ENCODE results near the gene TSEN2.

TSEN2 gene

DNA sequence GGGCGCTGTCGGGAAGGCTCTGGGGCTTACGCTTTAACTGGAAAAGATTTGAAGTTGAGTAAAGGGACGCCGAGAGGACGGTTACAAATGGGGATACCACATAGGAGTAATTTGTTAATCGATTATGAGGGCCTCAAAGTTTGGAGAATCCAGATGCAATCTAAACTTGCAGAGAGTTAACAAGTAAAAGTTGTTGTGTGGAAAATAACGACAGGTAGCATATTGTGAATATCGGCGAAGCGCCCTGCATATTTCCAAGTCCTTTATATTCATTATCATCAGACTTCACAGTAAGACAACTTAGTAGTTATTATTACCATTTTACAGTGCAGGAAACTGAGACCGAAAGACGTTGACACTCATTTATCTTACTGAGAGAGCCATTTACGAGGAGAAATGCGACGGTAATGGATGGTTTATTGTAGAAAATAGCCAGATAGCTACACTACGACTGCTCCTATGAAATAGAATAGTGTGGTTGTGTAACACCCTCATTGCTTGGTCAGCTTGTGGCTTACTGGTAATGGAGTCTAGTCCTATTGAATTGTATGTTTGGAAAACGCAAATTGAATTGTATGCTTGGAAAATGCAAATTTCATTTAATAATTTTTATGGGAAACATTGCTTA is 73.3 kb downstream of the TSEN2 start:
- peak; percentile 69 for DNase-seq

DNA sequence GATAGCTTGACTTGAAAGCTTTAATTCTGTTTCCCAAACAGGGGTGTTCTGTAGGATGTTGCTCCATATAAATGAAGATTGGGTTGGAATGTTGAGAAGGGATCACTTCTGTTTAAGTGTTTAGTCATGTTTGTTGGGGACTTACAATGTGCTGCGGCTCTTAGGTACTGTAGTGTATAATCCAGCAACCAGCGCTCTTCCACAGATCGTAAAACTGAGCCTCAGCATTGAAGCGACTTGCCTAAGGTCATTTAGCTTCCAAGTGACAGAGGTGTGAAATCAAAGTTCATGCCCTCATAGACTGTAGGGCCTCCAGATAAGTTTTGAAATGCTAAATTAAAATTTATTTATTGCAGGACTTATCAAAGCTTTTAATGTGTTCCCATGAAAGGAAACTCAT is 74.4 kb downstream of the TSEN2 start:
- no peak for DNase-seq

DNA sequence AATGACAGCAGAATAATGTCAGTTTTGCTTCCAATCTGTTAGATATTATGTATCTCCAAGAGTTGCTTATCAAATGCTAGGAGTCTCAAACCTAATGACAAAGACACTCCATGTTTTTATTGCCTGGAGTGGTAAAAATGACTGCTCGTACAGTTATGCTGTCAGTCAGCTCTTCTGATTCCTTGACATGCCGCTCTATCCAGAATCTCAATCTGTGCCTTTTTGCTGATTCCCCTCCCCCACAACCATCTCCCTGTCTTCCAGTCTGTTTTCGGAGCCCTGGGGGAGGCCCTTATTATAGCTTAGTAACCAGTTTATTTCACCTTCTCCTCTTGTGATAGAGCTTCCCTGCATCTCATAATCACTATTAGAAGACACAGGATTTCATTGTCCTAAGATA is 75.2 kb downstream of the TSEN2 start:
- no peak for DNase-seq

DNA sequence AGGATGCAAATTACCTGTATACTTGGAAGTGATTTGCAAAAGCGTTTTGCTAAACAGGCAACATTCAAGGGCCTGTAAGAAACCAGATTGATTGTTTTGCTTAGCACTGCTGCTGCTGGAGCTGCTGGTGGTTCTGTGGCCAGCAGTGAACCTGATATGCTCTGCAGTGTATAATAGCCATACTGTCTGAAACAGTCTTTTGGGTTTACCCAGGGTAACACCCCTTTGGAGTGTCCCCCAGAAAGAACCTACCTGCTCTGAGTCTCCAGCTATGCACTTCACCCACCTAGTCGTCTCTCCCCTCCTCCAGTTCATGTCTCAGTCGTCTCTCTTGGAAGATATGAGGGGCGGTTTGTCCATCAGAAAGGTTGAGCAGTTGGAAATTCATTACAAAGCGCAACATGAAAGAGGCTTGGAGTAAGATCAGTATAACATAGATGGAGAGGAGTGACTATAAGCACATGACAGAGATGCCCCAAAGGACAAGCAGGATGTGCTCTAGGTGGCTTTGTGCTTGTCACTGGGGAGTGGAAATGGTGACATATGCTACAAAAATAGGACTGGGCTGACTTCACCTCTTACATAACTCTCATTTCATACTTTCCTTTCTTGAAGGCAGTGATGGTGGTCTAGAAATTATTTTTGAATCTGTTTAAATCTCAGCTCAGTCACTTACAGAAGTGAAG is 76.4 kb downstream of the TSEN2 start:
- DNase-seq, result no peak

DNA sequence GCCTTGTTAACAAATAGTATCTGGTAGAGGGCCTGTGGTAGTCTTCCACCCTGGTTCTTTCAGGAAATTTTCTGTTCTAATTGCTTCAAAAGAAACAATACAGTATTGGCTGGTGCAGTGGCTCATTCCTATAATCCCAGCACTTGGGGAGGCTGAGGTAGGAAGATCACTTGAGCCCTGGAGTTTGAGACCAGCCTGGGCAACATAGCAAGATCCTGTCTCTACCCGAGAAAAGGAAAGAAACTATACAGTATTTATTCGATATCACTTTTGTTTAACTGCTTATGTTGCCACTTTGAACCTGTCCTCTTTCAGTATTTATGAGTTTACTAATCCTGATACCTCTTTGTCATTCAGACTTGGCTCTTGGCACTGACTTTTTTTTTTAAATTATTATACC is 77.1 kb downstream of the TSEN2 start:
- no peak for DNase-seq

DNA sequence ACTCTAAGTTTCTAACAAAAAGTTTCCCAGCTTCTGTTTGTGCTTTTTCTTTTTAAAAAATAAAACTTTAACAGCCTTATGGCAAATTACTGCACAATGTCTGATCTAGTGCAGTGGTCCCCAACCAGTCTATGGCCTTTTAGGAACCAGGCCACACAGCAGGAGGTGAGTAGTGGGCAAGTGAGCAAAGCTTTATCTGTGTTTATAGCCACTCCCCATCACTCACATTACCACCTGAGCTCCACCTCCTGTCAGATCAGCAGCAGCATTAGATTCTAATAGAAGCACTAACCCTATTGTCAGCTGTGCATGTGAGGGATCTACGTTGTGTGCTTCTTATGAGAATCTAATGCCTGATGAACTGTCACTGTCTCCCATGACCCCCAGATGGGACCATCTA is 78.2 kb downstream of the TSEN2 start:
- DNase-seq, result no peak

DNA sequence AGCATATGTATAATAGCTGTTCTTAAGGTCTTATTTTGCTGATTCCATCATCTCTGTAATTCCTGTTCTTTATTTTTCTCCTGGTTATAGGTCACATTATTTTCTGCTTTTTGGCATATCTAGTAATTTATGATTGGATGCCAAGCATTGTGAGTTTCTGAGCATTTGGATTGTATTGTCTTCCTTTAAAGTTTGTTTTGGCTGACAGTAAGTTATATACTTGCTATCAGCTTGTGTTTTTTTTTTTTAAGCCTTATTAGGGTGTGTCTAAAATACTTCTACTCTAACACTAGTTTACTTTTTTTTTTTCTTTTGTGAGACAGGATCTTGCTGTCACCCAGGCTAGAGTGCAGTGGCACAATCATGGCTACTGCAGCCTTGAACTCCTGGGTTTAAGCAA is 82.7 kb downstream of the TSEN2 start:
- DNase-seq, result no peak

DNA sequence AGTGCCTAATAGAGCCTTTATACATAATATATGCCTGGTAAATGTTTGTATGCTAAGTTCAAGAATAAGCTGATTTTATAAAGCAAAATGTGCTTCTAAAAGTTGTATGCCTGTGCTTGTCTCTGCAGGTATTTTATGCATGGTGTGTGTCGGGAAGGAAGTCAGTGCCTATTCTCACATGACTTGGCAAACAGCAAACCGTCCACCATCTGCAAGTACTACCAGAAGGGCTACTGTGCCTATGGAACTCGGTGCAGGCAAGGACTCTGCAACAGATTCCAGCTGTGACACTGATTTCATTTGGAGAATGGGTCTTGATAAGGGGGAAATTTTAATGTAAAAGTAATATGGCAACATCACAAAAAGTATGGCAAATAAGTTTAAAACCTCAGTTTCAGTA is 84.5 kb downstream of the TSEN2 start:
- no peak for DNase-seq

DNA sequence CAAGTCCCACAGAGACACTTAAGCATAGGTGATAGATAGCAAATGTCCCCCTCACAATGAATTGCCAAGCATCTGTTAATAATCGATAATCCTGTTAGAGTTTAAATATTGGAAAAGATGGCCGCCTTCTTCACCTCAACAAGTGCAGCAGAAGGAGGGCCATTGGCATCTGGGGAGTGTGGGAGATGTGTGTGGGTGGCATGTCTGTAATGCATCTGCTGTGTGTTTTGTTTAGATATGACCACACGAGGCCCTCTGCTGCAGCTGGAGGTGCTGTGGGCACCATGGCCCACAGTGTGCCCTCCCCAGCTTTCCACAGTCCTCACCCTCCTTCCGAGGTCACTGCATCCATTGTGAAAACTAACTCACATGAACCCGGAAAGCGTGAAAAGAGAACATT is 85.6 kb downstream of the TSEN2 start:
- DNase-seq, result no peak

DNA sequence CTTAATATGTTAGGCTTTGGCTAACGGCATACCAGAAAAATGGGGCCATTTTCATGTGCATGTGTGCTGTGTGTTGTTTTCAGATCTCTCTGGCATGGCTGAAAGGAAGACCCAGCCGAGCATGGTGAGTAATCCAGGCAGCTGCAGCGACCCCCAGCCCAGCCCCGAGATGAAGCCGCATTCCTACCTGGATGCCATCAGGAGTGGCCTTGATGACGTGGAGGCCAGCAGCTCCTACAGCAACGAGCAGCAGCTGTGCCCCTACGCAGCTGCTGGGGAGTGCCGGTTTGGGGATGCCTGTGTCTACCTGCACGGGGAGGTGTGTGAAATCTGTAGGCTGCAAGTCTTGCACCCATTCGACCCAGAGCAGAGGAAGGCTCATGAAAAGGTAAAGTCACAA is 87.7 kb downstream of the TSEN2 start:
- DNase-seq, result no peak

DNA sequence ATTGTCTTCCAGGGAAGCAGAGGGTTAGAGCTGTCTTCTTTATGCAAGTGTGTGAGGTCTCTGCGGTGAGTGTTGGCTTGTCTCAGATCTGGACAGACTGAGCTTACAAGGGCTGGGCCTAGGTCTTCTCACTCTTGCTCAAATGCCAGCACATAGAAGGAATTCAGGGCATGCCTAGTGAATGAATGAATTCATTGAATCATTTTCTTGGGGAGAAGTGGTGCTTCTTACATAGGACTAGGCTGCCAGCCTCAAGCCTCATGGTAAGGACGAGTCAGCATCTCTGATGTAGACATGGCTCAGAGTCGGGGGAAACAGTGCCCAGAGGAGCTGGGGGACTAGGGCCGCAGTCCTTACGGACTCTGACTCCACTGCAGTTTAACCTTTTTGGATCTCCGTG is 89.9 kb downstream of the TSEN2 start:
- DNase-seq, result no peak

DNA sequence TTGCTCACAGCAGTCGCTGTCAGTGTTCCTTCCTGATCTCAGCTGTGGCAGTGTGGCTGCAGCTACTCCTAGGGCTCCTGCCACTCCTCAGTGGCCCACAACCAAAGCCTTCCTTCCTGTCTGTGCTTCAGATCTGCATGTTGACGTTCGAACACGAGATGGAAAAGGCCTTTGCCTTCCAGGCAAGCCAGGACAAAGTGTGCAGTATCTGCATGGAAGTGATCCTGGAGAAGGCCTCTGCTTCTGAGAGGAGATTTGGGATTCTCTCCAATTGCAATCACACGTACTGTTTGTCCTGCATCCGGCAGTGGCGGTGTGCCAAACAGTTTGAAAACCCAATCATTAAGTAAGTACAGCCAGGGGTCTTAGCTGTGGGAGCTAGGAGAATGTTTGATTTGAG is 90.4 kb downstream of the TSEN2 start:
- DNase-seq, result no peak

DNA sequence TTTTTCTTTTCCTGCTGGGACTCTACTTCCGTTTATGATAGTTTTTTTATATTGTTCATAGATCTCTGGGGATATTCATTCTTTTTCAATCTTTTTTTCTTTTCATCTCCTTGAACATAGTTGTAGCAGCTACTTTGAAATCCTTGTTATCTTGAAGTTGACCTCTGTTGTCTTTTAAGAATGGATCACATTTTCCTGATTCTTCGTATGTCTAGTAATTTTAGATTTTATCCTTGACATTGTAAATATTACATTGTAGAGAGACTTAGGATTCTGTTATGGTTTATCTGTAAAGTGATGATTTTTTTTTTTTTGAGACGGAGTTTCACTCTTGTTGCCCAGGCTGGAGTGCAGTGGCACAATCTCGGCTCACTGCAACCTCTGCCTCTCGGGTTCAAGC is 93.1 kb downstream of the TSEN2 start:
- no peak for DNase-seq

DNA sequence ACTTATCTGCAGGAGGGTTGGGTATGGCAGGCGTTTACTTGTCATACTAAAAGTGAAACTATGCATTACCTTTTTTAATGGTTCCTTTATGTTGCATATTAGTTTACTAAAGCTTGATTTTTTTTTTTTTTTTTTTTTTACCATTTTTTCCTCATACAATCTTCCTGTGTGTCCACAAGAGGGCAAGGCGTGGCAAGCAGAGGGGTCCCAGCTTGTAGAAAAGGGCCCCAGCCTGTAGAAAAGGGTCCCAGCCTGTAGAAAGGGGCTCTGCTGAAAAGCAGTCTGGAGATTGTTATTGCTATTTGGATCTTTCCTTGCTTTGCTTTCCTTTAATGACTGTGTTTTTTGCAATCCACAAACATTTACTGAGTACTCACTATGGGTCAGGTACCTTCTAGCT is 94.5 kb downstream of the TSEN2 start:
- no peak for DNase-seq

DNA sequence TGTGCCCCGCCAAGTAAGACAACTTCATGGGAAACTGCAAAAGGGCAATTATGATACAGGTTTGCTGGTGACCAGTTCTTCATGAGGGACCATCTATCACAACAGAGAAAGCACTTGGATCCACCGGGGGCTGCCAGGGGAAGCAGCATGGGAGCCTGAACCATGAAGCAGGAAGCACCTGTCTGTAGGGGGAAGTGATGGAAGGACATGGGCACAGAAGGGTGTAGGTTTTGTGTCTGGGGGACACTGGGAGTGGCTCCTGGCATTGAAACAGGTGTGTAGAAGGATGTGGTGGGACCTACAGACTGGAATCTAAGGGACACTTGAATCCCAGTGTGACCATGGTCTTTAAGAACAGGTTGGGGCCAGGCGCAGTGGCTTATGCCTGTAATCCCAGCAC is 95.2 kb downstream of the TSEN2 start:
- DNase-seq, result no peak

DNA sequence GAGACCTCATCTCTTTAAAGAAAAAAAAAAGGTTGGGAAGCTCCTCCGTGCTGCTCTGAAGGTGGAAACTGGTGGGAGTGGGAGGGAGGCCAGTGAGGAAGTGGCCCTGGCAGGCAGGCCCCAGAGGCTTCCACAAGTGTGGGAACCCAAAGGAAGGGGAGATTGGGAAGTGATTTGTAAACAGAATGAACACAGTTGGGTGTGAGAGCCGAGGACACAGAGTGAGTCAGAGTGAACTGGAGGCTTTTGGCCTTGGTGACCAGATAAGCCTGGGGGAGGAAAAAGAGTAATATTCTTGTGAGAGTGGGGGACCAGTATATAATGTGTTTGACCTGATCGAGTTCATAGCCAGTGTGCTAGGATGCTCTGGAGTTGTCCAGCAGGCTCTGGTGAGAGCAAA is 95.6 kb downstream of the TSEN2 start:
- DNase-seq, result no peak

DNA sequence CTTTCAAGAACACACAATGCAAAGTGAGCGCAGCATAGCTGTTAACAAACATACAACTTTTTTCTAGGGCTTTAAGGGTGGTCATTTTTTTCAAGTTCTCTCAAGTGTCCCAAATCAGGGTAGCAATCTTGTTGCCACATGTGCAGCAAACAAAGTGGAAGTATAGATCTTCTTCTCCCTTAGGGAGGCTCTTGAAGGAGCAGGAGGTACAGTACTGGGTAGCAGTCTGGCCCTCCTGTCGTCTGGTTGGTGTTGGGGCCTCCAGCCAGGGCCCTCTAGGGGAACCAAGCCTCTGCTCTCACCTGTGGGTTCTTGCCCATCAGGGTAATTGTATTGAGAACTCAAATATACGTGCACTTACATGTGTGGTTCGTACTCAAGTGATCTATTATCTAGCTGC is 98.5 kb downstream of the TSEN2 start:
- no peak for DNase-seq

Measured in hematopoietic multipotent progenitor cell treated with erythropoietin and hydrocortisone succinate and interleukin-3 and kit ligand, for 6 days (in vitro differentiated cells).